B cell (primary cell): Measurements from ENCODE around the gene PRKAG2.

Source experiments
- CTCF ChIP-seq: fragments of 200-600 bp; IDR thresholded peaks from one replicate; pipeline ENCODE4 v1.8.0; 2022; ENCODE audit warnings: antibody characterized with exemption, mild to moderate bottlenecking
- EZH2 ChIP-seq: IDR thresholded peaks from 2 replicates; pipeline ENCODE4 v1.6.1; 2012; ENCODE audit warnings: borderline replicate concordance, low read depth, mild to moderate bottlenecking, moderate library complexity, low read length; ENCODE audit not compliant: insufficient read depth, poor library complexity, severe bottlenecking

- no peak for TF ChIP-seq CTCF
- no peak for TF ChIP-seq EZH2
These were observed 25.7 kb downstream of the PRKAG2 start for GRCh38 chr7:151851145-151851751.
